Fibroblast of lung (primary cell): ENCODE data around the gene ABHD5. TPM values are rescaled to one million over a fixed set of nuclear protein-coding genes. Genes with fewer than 3 reads are reported as not detected.
A peak's percentile ranks its signal among the peaks of the same experiment; 100 is the strongest.

Source experiments
- DNase-seq, 2 donors: peaks; one replicate each; pipeline versions ENCODE4 v3.0.0 to v3.0.0-alpha.2; 2010; ENCODE audit warnings: low read depth in 2 of 2
- H2AFZ ChIP-seq: 2 replicates; pipeline ENCODE4 v1.5.1; 2012; ENCODE audit warnings: low read length, control low read depth, inconsistent platforms
- H3K27ac ChIP-seq: 2 replicates; pipeline ENCODE4 v1.5.1; 2011; ENCODE audit warnings: low read length, control low read depth; ENCODE audit not compliant: insufficient read depth
- H3K27me3 ChIP-seq: 2 replicates; pipeline ENCODE4 v1.5.1; 2011; ENCODE audit warnings: mild to moderate bottlenecking, low read length; ENCODE audit not compliant: control insufficient read depth, insufficient read depth
- H3K36me3 ChIP-seq: 2 replicates; pipeline ENCODE4 v1.5.1; 2011; ENCODE audit warnings: low read length; ENCODE audit not compliant: control insufficient read depth, insufficient read depth
- H3K4me1 ChIP-seq: 2 replicates; pipeline ENCODE4 v1.5.1; 2011; ENCODE audit warnings: low read length; ENCODE audit not compliant: control insufficient read depth, insufficient read depth; ENCODE audit errors: extremely low read depth
- H3K4me2 ChIP-seq: 2 replicates; pipeline ENCODE4 v1.5.1; 2011; ENCODE audit warnings: low read length, control low read depth; ENCODE audit not compliant: insufficient read depth; ENCODE audit errors: extremely low read depth
- H3K4me3 ChIP-seq, 4 experiments: fragments of 200-600 bp in 1 of 4; sonication (generic) in 1 of 4; replicated peaks in 1 of 4; 2 replicates each; pipeline ENCODE4 v1.5.1; 2011 to 2016; ENCODE audit warnings: low read length in 4 of 4, low read depth in 3 of 4, mild to moderate bottlenecking in 3 of 4, control low read depth in 2 of 4, inconsistent platforms in 1 of 4, mixed read lengths in 1 of 4; ENCODE audit not compliant: insufficient read depth in 1 of 4; ENCODE audit errors: control extremely low read depth in 1 of 4
- H3K79me2 ChIP-seq: 2 replicates; pipeline ENCODE4 v1.5.1; 2012; ENCODE audit warnings: mild to moderate bottlenecking, low read length, inconsistent platforms; ENCODE audit not compliant: control insufficient read depth, insufficient read depth
- H3K9ac ChIP-seq: 2 replicates; pipeline ENCODE4 v1.5.1; 2011; ENCODE audit warnings: mild to moderate bottlenecking, low read length, control low read depth; ENCODE audit not compliant: insufficient read depth
- H3K9me3 ChIP-seq: 2 replicates; pipeline ENCODE4 v1.5.1; 2012; ENCODE audit warnings: low read depth, low read length; ENCODE audit not compliant: control insufficient read depth, insufficient read depth
- H4K20me1 ChIP-seq: 2 replicates; pipeline ENCODE4 v1.5.1; 2011; ENCODE audit warnings: low read length; ENCODE audit not compliant: control insufficient read depth, insufficient read depth; ENCODE audit errors: extremely low read depth
- CTCF ChIP-seq, 2 donors: IDR thresholded peaks in 1 of 2; conservative IDR thresholded peaks in 1 of 2; 1 replicate in 1 of 2; 2 replicates in 1 of 2; pipeline ENCODE4 v1.5.1; 2011 to 2012; ENCODE audit warnings: low read length in 2 of 2, control low read depth in 1 of 2, inconsistent platforms in 1 of 2, low read depth in 1 of 2, mild to moderate bottlenecking in 1 of 2
- EZH2 ChIP-seq: IDR thresholded peaks from 2 replicates; pipeline ENCODE4 v1.5.1; 2012; ENCODE audit warnings: low read length, control low read depth, mild to moderate bottlenecking; ENCODE audit errors: missing control alignments
- polyA plus RNA-seq, 2 donors: library from polyadenylated mRNA; depleted of rRNA in 1 of 2; stranded (reverse) in 1 of 2; unstranded in 1 of 2; fragments of >200 nt; gene quantifications; 2 replicates each; pipeline ENCODE4 v1.2.1, GENCODE V29; 2011 to 2012; ENCODE audit warnings: missing spikeins in 1 of 2
- total RNA-seq: library from RNA; depleted of rRNA; stranded (reverse); fragments of >200 nt; gene quantifications from 2 replicates; pipeline ENCODE4 v1.2.1, GENCODE V29; 2014

ABHD5 gene
- total and polyA plus RNA-seq, 2 donors (not counting 1 experiment from before 2014, with no cell fraction given): 59.8 to 64.7 TPM

DNA sequence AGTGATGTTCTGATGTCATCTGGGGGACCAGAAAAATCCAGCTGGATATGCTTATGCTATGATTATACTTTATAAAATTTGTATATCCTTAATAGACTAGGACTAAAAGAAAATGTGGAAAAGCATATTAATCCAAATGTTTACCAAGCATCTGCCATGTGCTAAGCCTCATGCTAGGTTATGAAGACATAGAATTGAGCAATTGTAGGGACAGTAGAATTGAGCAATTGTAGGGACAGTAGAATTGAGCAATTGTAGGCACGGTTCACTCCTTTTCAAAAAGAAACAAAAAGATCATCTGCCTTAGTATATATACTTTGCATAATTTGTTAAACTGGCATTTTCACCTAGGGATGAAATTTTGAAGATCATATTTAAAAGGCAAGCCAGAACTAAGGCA, 18.3 kb downstream of the ABHD5 start:
- Histone ChIP-seq H3K27me3 (no peaks in the 10 kb centered on the region), H3K9me3 (no peaks in the 10 kb centered on the region), H3K9ac (no peak overlapping the region), H3K79me2 (no peaks in the 10 kb centered on the region), H3K27ac (no peak overlapping the region), H3K4me3 (no peak overlapping the region), H2AFZ (no peak overlapping the region), H3K36me3 (peaks cover 10% of the 10 kb centered on the region), H3K4me1 (peaks cover 14% of the 10 kb centered on the region), H3K4me2 (no peak overlapping the region), H4K20me1 (no peaks in the 10 kb centered on the region)
- peak in 1 of 2 donors; percentile 90 for DNase-seq
- TF ChIP-seq EZH2: no peak
- no peak for TF ChIP-seq CTCF (conservative IDR thresholded peaks at IDR 0.05 in 1 of 2, IDR thresholded peaks at IDR 0.05 in 1 of 2; ENCODE audit: low read depth in 1 of 2, low read length in 2 of 2)

DNA sequence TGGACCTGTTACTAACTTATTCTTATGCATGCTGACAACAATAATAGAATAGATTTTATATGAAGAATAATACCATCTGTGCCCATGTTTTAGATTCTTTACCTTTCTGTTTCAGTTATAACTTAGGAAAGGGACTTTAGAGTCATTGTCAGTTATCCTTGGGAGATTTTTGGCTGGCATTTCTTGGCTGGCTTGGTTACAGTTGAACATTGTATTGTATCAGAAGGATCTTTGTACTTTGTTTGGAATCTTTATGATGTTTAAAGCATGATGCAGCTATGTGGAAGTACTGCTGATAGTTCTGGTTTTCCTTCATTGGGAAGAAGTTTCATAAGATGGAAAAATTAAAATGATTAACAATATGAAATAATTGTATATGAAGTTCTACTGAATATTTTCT, 19.9 kb downstream of the ABHD5 start:
- H3K4me1 ChIP-seq: peaks cover 14% of the 10 kb centered on the region
- H3K36me3 ChIP-seq: peaks cover 12% of the 10 kb centered on the region
- H3K4me3 ChIP-seq: no peak overlapping the region
- no peak for DNase-seq
- H4K20me1 ChIP-seq: no peaks in the 10 kb centered on the region
- no peak overlapping the region for H3K9ac ChIP-seq
- H3K27me3 ChIP-seq: no peaks in the 10 kb centered on the region
- TF ChIP-seq EZH2 (no peak), CTCF (conservative IDR thresholded peaks at IDR 0.05 in 1 of 2, IDR thresholded peaks at IDR 0.05 in 1 of 2; ENCODE audit: low read depth in 1 of 2, low read length in 2 of 2) (no peak)
- H3K4me2 ChIP-seq: no peak overlapping the region
- H3K9me3 ChIP-seq: no peaks in the 10 kb centered on the region
- H3K79me2 ChIP-seq: no peaks in the 10 kb centered on the region
- H3K27ac ChIP-seq: no peak overlapping the region
- H2AFZ ChIP-seq: no peak overlapping the region

DNA sequence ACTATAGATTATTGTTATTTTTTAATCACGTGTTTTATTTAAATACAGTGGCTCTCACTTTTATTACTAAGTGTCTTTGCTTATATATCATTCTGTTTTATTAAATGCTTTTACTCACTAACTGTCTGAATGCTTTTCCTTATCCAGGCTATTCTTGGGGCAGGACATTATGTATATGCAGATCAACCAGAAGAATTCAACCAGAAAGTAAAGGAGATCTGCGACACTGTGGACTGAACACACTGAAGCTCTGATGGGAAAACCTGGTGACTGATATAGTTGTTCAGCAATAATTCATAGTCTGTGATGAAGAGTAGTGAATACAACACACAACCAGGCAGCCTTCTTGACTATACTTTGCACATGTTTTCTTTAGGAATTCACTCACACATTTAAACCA, 27.6 kb downstream of the ABHD5 start:
- no peak overlapping the region for H3K4me3 ChIP-seq
- H3K9ac ChIP-seq: no peak overlapping the region
- peaks cover 8% of the 10 kb centered on the region for H3K36me3 ChIP-seq
- no peak overlapping the region for H3K4me2 ChIP-seq
- no peaks in the 10 kb centered on the region for H3K27me3 ChIP-seq
- no peak overlapping the region for H3K27ac ChIP-seq
- H3K4me1 ChIP-seq: peaks cover 4% of the 10 kb centered on the region
- H3K9me3 ChIP-seq: no peaks in the 10 kb centered on the region
- H4K20me1 ChIP-seq: no peaks in the 10 kb centered on the region
- TF ChIP-seq EZH2 (no peak), CTCF (conservative IDR thresholded peaks at IDR 0.05 in 1 of 2, IDR thresholded peaks at IDR 0.05 in 1 of 2; ENCODE audit: low read depth in 1 of 2, low read length in 2 of 2) (no peak)
- DNase-seq: no peak
- no peak overlapping the region for H2AFZ ChIP-seq
- no peaks in the 10 kb centered on the region for H3K79me2 ChIP-seq
